Panc1 (cell line): Measurements from ENCODE around the gene KCNH5. TPM values are rescaled to one million over a fixed set of nuclear protein-coding genes. Genes with fewer than 3 reads are reported as not detected.

Experiments
- ATAC-seq: fragments of 200-7000 bp; cut with Tn5 transposase; 2 replicates; pipeline ENCODE4 v1.9.1; 2020; ENCODE audit warnings: mild to moderate bottlenecking, moderate library complexity
- BruUV-seq: library from RNA; stranded (reverse); fragments of 400-500 nt; replicated peaks from 2 replicates; lab custom pipeline; 2021; lab: Mats Ljungman, UMichigan
- CTCF ChIA-PET: fragments of 300-600 bp; sonication (Branson Sonifier 250); formaldehyde crosslinking; loops from one replicate; lab custom pipeline; 2022; ENCODE audit warnings: antibody characterized with exemption; lab: Charles Lee
- POLR2A ChIA-PET: fragments of 300-600 bp; sonication (Branson Sonifier 250); formaldehyde crosslinking; loops from one replicate; lab custom pipeline; 2022; ENCODE audit warnings: antibody characterized with exemption; lab: Charles Lee
- DNase-seq: peaks from one replicate; pipeline ENCODE4 v3.0.0-alpha.2; 2010; ENCODE audit warnings: low read depth, low spot score
- H3K27ac ChIP-seq: 2 replicates; pipeline ENCODE4 v1.5.1; 2011; ENCODE audit warnings: mild to moderate bottlenecking, low read length, inconsistent platforms
- H3K27me3 ChIP-seq: fragments of 200-500 bp; sonication (Bioruptor generic); 2 replicates; pipeline ENCODE4 v1.6.0; 2014; ENCODE audit warnings: low read length, inconsistent platforms; ENCODE audit not compliant: control insufficient read depth, insufficient read depth
- H3K36me3 ChIP-seq: fragments of 200-500 bp; sonication (Bioruptor generic); 2 replicates; pipeline ENCODE4 v1.5.1; 2014; ENCODE audit warnings: inconsistent platforms, mild to moderate bottlenecking, low read length, moderate library complexity; ENCODE audit not compliant: control insufficient read depth, insufficient read depth
- H3K4me1 ChIP-seq: 2 replicates; pipeline ENCODE4 v1.5.1; 2011; ENCODE audit warnings: inconsistent platforms, mild to moderate bottlenecking, low read length, moderate library complexity; ENCODE audit not compliant: control insufficient read depth, insufficient read depth
- H3K4me3 ChIP-seq, 2 experiments: 2 replicates each; pipeline ENCODE4 v1.5.1; 2011 to 2012; ENCODE audit warnings: low read depth in 2 of 2, low read length in 2 of 2, mild to moderate bottlenecking in 2 of 2, inconsistent platforms in 1 of 2, moderate library complexity in 1 of 2
- H3K9me3 ChIP-seq: fragments of 200-500 bp; sonication (Bioruptor generic); 2 replicates; pipeline ENCODE4 v1.5.1; 2014; ENCODE audit warnings: low read depth, mild to moderate bottlenecking, inconsistent platforms, low read length, moderate library complexity; ENCODE audit not compliant: control insufficient read depth, insufficient read depth
- CTCF ChIP-seq: fragments of 450-650 bp; IDR thresholded peaks from 2 replicates; pipeline ENCODE4 v1.5.1; 2017; ENCODE audit warnings: mild to moderate bottlenecking
- POLR2AphosphoS5 ChIP-seq: IDR thresholded peaks from 2 replicates; pipeline ENCODE4 v1.6.1; 2012; ENCODE audit warnings: mild to moderate bottlenecking, low read depth, low read length, moderate library complexity
- REST ChIP-seq, 2 experiments: IDR thresholded peaks; 2 replicates each; pipeline ENCODE4 v1.6.1; 2011 to 2012; ENCODE audit warnings: low read depth in 2 of 2, control low read depth in 1 of 2, low read length in 1 of 2, mild to moderate bottlenecking in 1 of 2, moderate library complexity in 1 of 2; ENCODE audit not compliant: insufficient read depth in 1 of 2
- SIN3A ChIP-seq: IDR thresholded peaks from 2 replicates; pipeline ENCODE4 v1.6.1; 2012; ENCODE audit warnings: low read depth, mild to moderate bottlenecking, low read length, moderate library complexity, borderline replicate concordance; ENCODE audit not compliant: insufficient read depth
- TCF7L2 ChIP-seq: IDR thresholded peaks from 2 replicates; pipeline ENCODE4 v1.6.1; 2011; ENCODE audit warnings: mild to moderate bottlenecking, low read depth, low read length, inconsistent platforms
- in situ Hi-C: cut with HindIII; loops from 2 replicates; pipeline ENCODE4 v1.10.0; 2016; ENCODE audit warnings: low sequenced_read_pairs, low pct_unique_long_range_greater_than_20kb
- intact Hi-C: fragments of 100-400 bp; cut with micrococcal nuclease; formaldehyde crosslinking; loops from one replicate; pipeline ENCODE4 v1.10.0; 2022; ENCODE audit not compliant: unreplicated experiment
- total RNA-seq: library from RNA; stranded (reverse); gene quantifications from one replicate; pipeline ENCODE4 v1.2.1, GENCODE V29; 2021; ENCODE audit not compliant: unreplicated experiment

Gene KCNH5
- total RNA-seq, 1 experiment from 2014 or later = not detected

DNA sequence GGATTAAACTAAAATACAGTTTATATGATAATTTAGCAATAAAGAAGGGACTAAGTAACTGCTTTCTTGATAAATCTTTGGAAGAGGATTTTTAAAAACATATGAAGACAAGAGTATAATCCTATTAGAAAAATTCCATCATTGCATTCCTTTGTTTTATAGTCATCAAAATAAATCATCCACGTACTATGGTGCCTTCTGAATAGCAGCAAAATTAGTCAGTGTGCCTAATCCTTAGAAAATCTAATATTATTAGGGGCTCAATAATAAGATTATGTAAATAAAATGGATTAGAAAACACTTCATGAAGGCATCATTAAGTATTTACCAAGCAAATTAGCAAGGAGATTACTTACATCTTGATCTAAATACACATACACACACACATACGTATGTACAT is 102.1 kb downstream of the KCNH5 start:
- BruUV-seq = no TSS peak
- intact Hi-C loops = no loop called here

DNA sequence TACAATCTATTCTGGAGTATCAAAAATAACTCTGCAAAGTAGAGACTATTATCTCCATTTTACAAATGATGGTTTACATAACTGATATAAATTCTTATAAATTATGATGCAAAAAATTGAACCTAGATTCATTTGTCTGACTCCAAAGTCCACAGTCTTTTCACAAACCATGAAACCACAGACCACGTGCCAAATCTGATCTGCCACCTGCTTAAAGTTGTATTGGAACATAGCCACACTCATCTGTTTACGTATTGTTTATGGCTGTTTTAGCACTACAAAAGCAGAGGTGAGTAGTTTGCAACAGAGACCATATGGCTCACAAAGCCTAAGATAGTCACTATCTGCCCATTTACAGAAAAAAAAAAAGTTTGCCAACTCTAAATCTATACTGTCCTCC is 105.3 kb downstream of the KCNH5 start:
- CTCF ChIA-PET = no interaction called here
- intact Hi-C loops = no loop called here
- Histone ChIP-seq H3K27me3 (no peaks in the 10 kb centered on the region), H3K4me1 (no peaks in the 10 kb centered on the region), H3K36me3 (no peaks in the 10 kb centered on the region), H3K9me3 (no peaks in the 10 kb centered on the region), H3K27ac (no peak overlapping the region), H3K4me3 (no peak overlapping the region)
- POLR2A ChIA-PET = no interaction called here
- TF ChIP-seq REST (IDR thresholded peaks at IDR 0.05; ENCODE audit: insufficient read depth in 1 of 2, low read depth in 2 of 2, low read length in 1 of 2) = no peak
- no peak for TF ChIP-seq CTCF
- no peak for TF ChIP-seq TCF7L2
- no peak for TF ChIP-seq POLR2AphosphoS5
- TF ChIP-seq SIN3A = no peak
- BruUV-seq = no TSS peak
- in situ Hi-C loops = no loop called here
- ATAC-seq (no peak), DNase-seq (no peak)

More for the DNA sequence above, 102.1 kb downstream of the KCNH5 start:
- TF ChIP-seq CTCF (no peak), TCF7L2 (no peak), SIN3A (no peak), POLR2AphosphoS5 (no peak), REST (IDR thresholded peaks at IDR 0.05; ENCODE audit: insufficient read depth in 1 of 2, low read depth in 2 of 2, low read length in 1 of 2) (no peak)
- ATAC-seq (no peak), DNase-seq (no peak)
- Histone ChIP-seq H3K27ac (no peak overlapping the region), H3K4me1 (no peaks in the 10 kb centered on the region), H3K36me3 (no peaks in the 10 kb centered on the region), H3K27me3 (no peaks in the 10 kb centered on the region), H3K9me3 (no peaks in the 10 kb centered on the region), H3K4me3 (no peak overlapping the region)
- POLR2A ChIA-PET = no interaction called here
- CTCF ChIA-PET = no interaction called here
- in situ Hi-C loops = no loop called here
